Stimulated activated memory B cell treated with anti-CD40 and anti-IgM and Interleukin-4, amounts not matched to agents 10 μg/mL and 1 μg/mL and 100 μg/mL, for 72 hours (primary cell): ENCODE data around the gene NLN.
"Not testable (repeated sequence)": the region's sequence is repeated elsewhere in the genome, so short reads cannot be mapped to it uniquely, and the experiment has no call there.

Experiments
- ATAC-seq: fragments of 150-1000 bp; cut with Tn5 transposase; 2 replicates; pipeline ENCODE4 v1.10.0; 2021
- H3K27ac Mint-ChIP-seq: one replicate; pipeline ENCODE4 v1.8.0; 2022; ENCODE audit warnings: mild to moderate bottlenecking, mixed read lengths
- H3K27me3 Mint-ChIP-seq: one replicate; pipeline ENCODE4 v1.8.0; 2022; ENCODE audit warnings: mixed read lengths
- H3K36me3 Mint-ChIP-seq: one replicate; pipeline ENCODE4 v1.8.0; 2022; ENCODE audit warnings: mixed read lengths
- H3K4me1 Mint-ChIP-seq: one replicate; pipeline ENCODE4 v1.8.0; 2022; ENCODE audit warnings: mixed read lengths
- H3K4me3 Mint-ChIP-seq: one replicate; pipeline ENCODE4 v1.8.0; 2022; ENCODE audit warnings: mild to moderate bottlenecking, moderate library complexity, mixed read lengths
- H3K9me3 Mint-ChIP-seq: one replicate; pipeline ENCODE4 v1.8.0; 2022; ENCODE audit warnings: mixed read lengths

Gene NLN

DNA sequence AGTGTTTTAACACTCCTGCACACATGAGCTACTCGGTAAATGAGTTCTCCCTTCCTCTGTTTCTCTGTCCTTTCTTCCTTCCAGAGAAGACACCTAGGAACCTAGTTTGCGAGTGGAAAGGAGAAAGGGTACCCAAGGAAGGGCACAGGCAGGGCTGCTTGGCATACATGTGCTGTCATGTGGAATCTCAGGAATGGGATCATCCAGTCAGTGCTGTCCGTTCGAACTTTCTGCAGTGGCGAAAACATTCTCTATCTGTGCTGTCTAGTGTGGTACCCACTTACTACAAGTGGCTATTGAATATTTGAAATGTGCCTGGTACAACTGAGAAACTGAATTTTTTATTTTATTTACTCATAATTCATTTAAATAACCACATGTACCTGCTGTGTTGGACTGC lies 28.0 kb downstream of the NLN start:
- no peak overlapping the region for H3K4me3 Mint-ChIP-seq
- no peaks in the 10 kb centered on the region for H3K4me1 Mint-ChIP-seq
- H3K27ac Mint-ChIP-seq: no peak overlapping the region
- peaks cover 14% of the 10 kb centered on the region for H3K36me3 Mint-ChIP-seq
- ATAC-seq: no peak
- H3K27me3 Mint-ChIP-seq: no peaks in the 10 kb centered on the region
- H3K9me3 Mint-ChIP-seq: peaks cover 4% of the 10 kb centered on the region

DNA sequence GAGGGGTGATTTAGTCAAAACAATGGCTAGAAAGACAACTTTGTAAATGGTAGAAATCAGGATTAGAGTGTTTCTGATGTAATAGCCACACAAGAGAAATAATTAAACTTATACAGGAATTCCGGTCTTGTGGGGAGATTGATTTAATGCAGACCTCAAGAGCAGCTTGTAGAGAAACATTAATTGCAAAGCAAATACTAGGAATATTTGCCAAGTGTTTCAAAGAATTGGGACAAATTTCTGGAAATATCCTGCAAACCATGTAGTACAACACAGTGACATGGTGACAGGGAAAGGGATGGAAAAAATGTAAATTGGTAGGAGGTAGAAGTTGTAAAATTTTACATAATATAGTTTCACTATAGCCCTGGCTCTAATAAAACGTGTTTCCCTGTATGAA lies 28.9 kb downstream of the NLN start:
- H3K27me3 Mint-ChIP-seq: no peaks in the 10 kb centered on the region
- no peak for ATAC-seq
- no peaks in the 10 kb centered on the region for H3K4me1 Mint-ChIP-seq
- H3K36me3 Mint-ChIP-seq: peaks cover 14% of the 10 kb centered on the region
- no peak overlapping the region for H3K4me3 Mint-ChIP-seq
- peaks cover 4% of the 10 kb centered on the region for H3K9me3 Mint-ChIP-seq
- H3K27ac Mint-ChIP-seq: no peak overlapping the region

DNA sequence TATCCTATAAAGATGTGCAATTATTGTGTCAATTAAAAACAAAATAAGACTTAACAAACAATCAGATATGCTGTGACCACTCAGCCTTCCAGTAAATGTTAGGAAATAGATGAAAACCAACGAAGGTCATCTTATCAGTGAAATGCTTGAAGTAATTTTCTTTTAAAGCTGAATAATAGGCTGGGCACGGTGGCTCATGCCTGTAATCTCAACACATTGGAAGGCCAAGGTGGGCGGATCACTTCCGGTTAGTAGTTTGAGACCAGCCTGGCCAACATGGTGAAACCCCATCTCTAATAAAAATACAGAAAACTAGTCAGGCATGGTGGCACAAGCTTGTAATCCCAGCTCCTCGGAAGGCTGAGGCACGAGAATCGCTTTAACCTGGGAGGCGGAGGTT lies 31.2 kb downstream of the NLN start:
- Mint-ChIP-seq H3K27me3 (no peaks in the 10 kb centered on the region), H3K36me3 (peaks cover 9% of the 10 kb centered on the region), H3K9me3 (peaks cover under 1% of the 10 kb centered on the region), H3K4me3 (no peak overlapping the region), H3K4me1 (no peaks in the 10 kb centered on the region), H3K27ac (no peak overlapping the region)
- ATAC-seq: no peak

DNA sequence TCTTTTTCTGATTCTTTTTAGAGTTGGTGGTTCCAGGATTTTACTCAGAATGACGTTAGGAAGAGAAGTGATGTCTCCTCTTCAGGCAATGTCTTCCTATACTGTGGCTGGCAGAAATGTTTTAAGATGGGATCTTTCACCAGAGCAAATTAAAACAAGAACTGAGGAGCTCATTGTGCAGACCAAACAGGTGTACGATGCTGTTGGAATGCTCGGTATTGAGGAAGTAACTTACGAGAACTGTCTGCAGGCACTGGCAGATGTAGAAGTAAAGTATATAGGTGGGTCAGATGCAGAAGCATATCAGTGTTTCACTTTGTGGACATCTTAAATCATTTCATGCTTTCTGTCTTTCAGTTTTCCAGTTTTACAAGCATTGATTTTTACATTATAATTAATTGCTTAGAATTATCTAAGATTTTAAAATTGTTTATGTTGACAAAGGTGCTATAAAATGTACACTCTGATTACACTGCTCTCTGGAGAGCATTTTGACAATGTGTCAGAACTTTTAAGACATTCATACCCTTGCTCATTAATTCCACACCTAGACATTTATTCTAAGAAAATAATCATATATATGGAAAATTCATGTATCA lies 36.6 kb downstream of the NLN start:
- H3K4me3 Mint-ChIP-seq: no peak overlapping the region
- no peaks in the 10 kb centered on the region for H3K27me3 Mint-ChIP-seq
- H3K4me1 Mint-ChIP-seq: no peaks in the 10 kb centered on the region
- ATAC-seq: no peak
- no peaks in the 10 kb centered on the region for H3K9me3 Mint-ChIP-seq
- peaks cover 24% of the 10 kb centered on the region for H3K36me3 Mint-ChIP-seq
- no peak overlapping the region for H3K27ac Mint-ChIP-seq

DNA sequence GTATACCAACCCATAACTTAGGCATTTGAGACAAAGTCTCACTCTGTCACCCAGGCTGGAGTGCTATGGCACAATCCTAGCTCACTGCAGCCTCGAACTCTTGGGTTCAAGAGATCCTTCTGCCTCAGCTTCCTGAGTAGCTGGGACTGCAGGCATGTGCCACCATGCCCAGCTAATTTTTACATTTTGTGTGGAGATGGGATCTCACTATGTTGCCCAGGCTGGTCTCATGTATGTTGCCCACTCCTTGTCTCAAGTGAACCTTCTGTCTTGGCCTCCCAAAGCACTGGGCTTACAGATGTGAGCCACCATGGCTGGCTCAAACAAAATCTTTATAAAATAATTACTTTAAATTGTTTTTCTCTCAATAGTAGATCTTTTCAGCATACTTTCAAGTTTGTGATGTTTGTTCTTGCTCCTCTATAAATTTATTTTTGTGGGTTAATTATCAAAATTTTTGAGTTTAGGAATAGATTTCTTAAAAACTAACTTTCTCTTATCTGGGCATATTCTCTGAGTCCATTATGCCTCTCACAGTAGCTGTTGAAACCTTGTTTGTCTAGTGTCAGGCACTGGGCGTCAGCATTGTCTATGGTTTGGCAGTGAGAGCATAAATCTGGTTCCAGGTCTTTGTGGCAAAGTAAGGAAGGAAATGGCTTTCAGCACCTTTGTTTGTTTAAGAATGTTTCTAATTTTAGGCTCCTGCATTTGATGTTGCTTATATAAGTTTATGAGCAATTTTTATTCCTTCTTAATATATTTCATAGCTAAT lies 38.7 kb downstream of the NLN start:
- Mint-ChIP-seq H3K27me3 (no peaks in the 10 kb centered on the region), H3K9me3 (no peaks in the 10 kb centered on the region), H3K36me3 (peaks cover 24% of the 10 kb centered on the region), H3K4me1 (no peaks in the 10 kb centered on the region), H3K4me3 (no peak overlapping the region), H3K27ac (no peak overlapping the region)
- no peak for ATAC-seq

DNA sequence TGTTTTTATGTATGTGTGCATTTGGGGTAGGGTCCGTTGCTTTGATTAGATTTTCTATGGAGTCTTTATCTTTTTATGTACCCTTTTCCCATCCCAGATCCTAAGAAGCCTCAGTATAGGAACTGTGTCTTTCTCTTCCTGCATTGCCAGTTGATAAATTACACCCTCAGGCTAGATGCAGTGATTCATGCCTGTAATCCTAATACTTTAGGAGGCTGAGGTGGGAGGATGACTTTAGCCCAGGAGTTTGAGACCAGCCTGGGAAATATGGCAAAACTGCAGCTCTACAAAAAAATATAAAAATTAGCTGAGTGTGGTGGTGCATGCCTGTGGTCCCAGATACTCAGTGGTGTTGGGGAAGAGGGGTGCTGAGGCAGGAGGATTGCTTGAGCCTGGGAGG lies 40.2 kb downstream of the NLN start:
- no peaks in the 10 kb centered on the region for H3K27me3 Mint-ChIP-seq
- H3K4me3 Mint-ChIP-seq: no peak overlapping the region
- no peaks in the 10 kb centered on the region for H3K9me3 Mint-ChIP-seq
- no peak overlapping the region for H3K27ac Mint-ChIP-seq
- peaks cover 39% of the 10 kb centered on the region for H3K36me3 Mint-ChIP-seq
- no peaks in the 10 kb centered on the region for H3K4me1 Mint-ChIP-seq
- ATAC-seq: no peak

DNA sequence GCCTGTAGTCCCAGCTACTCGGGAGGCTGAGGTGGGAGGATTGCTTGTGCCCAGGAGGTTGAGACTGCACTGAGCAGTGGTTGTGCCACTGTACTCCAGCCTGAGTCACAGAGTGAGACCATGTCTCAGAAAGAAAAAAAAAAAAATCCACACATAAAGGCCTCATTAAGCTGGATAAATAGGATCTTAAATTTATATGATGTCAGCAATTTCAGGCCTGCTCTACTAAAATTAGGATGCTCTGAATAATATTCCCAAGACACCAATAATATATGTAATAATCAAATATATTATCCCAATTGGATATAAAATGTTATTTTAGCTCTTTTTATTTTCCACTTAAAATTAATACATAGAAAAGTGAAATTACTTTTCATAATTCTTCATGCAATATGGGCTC lies 43.6 kb downstream of the NLN start:
- peaks cover 4% of the 10 kb centered on the region for H3K9me3 Mint-ChIP-seq
- H3K27me3 Mint-ChIP-seq: no peaks in the 10 kb centered on the region
- H3K36me3 Mint-ChIP-seq: peaks cover 40% of the 10 kb centered on the region
- no peak overlapping the region for H3K4me3 Mint-ChIP-seq
- ATAC-seq: no peak
- no peaks in the 10 kb centered on the region for H3K4me1 Mint-ChIP-seq
- H3K27ac Mint-ChIP-seq: no peak overlapping the region

DNA sequence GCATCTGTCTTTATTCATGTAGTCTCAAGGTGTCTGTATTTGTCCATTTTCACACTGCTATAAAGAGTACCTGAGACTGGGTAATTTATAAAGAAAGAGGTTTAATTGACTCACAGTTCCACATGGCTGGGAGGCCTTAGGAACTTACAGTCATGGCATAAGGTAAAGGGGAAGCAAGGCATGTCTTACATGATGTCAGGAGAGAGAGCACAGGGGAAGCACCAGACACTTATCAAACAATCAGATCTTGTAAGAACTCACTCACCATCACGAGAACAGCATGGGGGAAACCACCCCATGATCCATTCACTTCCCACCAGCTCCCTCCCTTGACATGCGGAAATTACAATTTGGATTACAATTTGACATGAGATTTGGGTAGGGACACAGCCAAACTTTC lies 44.2 kb downstream of the NLN start:
- no peak for ATAC-seq
- Mint-ChIP-seq H3K36me3 (peaks cover 40% of the 10 kb centered on the region), H3K4me1 (no peaks in the 10 kb centered on the region), H3K27me3 (no peaks in the 10 kb centered on the region), H3K27ac (no peak overlapping the region), H3K9me3 (peaks cover 4% of the 10 kb centered on the region), H3K4me3 (no peak overlapping the region)

DNA sequence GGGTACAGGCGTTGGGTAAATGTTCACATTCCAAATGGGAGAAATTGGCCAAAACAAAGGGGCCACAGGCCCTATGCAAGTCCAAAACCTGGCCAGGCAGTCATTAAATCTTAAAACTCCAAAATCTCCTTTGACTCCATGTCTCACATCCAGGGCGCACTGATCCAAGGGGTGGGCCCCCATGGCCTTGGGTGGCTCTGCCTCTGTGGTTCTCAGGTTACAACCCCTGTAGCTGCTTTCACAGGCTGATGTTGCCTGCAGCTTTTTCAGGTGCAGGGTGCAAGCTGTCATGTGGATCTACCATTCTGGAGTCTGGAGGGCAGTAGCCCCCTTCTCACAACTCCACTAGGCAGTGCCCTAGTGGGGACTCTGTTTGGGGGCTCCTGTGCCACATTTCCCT lies 44.8 kb downstream of the NLN start:
- Mint-ChIP-seq H3K9me3 (peaks cover 4% of the 10 kb centered on the region), H3K4me1 (no peaks in the 10 kb centered on the region), H3K27ac (no peak overlapping the region), H3K4me3 (no peak overlapping the region), H3K36me3 (peaks cover 40% of the 10 kb centered on the region), H3K27me3 (no peaks in the 10 kb centered on the region)
- ATAC-seq: no peak

DNA sequence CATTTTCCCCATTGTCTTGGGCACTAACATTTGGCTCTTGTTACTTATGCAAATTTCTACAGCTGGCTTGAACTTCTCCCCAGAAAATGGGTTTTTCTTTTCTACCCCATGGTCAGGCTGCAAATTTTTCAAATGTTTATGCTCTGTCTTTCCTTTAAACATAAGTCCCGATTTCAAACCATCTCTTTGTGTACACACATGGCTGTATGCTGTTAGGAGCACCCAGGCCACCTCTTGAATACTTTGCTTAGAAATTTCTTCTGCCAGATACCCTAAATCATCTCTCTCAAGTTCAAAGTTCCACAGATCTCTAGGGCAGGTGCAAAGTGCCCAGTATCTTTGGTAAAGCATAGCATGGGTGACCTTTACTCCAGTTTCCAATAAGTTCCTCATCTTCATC lies 45.6 kb downstream of the NLN start:
- H3K36me3 Mint-ChIP-seq: peaks cover 40% of the 10 kb centered on the region
- no peak for ATAC-seq
- H3K9me3 Mint-ChIP-seq: peaks cover 4% of the 10 kb centered on the region
- no peaks in the 10 kb centered on the region for H3K4me1 Mint-ChIP-seq
- H3K27me3 Mint-ChIP-seq: no peaks in the 10 kb centered on the region
- H3K27ac Mint-ChIP-seq: no peak overlapping the region
- no peak overlapping the region for H3K4me3 Mint-ChIP-seq

DNA sequence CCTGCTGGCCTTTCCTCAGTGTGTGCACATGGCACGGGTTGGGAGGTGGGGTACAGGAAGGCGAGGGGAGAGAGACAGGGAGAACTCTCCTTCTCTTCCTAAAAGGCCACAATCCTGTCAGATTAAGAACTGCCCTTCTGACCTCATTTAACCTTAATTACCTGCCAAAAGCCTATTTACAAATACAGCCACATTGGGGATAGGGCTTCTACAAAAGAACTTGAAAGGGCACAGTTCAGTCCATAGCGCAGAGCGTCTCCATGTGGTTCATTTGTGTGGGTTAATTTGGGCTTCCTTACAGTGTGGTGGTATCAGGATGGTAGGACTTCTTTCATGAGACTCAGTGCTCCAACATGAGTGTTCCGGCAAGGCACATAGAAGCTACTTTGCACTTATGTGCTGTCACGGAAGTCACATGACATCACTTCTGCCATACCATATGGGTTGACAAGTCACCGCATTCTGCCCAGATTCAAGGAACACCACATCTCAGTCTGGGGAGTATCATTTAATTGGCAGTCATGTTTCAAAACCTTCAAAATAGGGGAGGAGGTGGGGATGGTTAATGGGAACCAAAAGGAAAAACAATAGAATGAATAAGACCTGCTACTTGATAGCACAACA lies 46.8 kb downstream of the NLN start:
- Mint-ChIP-seq H3K27me3 (no peaks in the 10 kb centered on the region), H3K27ac (no peak overlapping the region), H3K9me3 (peaks cover 4% of the 10 kb centered on the region), H3K36me3 (peaks cover 31% of the 10 kb centered on the region), H3K4me3 (no peak overlapping the region), H3K4me1 (no peaks in the 10 kb centered on the region)
- no peak for ATAC-seq

DNA sequence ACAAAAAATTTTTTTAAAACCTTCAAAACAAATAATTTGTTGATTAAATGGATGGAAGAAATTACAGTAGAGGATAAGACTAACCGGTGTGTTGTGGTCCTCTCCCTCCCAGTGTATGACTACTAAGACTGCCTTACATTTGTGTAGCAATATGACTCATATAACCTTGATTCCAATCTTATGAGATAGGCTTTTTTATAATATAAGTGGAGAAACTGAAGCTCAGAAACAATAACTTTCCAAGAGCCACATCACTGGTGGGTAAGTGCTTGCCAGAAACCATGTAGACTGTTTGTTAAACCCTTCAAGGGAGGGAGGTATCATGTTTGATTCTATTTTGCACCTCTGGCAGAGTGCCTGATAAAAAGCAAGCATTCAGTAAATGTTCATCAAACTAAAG lies 47.5 kb downstream of the NLN start:
- Mint-ChIP-seq H3K27ac (no peak overlapping the region), H3K4me1 (no peaks in the 10 kb centered on the region), H3K36me3 (peaks cover 31% of the 10 kb centered on the region), H3K4me3 (no peak overlapping the region), H3K27me3 (no peaks in the 10 kb centered on the region), H3K9me3 (peaks cover 4% of the 10 kb centered on the region)
- no peak for ATAC-seq

DNA sequence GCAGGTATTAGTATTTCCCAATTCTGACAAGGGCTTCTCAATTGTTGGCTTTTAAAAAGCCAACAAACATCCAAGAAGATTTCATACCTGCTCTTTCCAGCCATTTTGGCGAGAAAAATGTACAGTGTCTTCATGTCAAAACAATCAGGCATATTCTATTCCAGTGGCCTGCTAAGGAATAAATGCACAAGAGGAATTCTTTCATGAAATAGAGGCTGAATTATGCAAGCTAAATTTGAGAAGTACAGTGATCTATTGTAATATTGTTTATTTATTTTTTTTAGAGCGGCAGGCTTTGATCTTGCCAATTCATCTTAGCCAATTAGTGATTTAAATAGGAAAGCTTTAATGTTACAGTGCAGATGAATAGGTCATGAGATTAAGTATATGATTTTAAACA lies 49.3 kb downstream of the NLN start:
- Mint-ChIP-seq H3K27ac (no peak overlapping the region), H3K36me3 (peaks cover 27% of the 10 kb centered on the region), H3K27me3 (no peaks in the 10 kb centered on the region)

DNA sequence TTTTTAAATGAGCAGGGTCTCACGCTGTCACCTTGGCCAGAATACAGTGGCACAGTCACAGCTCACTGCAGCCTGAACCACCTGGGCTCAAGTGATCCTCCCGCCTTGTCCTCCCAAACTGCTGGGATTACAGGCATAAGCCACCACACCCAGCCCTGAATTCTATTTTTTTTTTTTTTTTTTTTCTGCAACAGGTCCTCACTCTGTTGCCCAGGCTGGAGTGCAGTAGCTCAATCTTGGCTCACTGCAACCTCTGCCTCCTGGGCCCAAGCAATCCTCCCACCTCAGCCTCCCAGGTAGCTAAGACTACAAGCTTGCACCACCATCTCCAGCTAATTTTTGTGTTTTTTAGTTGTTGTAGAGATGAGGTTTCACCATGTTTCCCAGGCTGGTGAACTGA lies 51.0 kb downstream of the NLN start:
- not testable (repeated sequence) for H3K9me3 Mint-ChIP-seq, H3K27ac Mint-ChIP-seq, H3K27me3 Mint-ChIP-seq, H3K4me1 Mint-ChIP-seq, H3K4me3 Mint-ChIP-seq, ATAC-seq
- H3K36me3 Mint-ChIP-seq: peaks cover 12% of the 10 kb centered on the region

More for the DNA sequence above, 49.3 kb downstream of the NLN start:
- Mint-ChIP-seq H3K4me3 (no peak overlapping the region), H3K4me1 (no peaks in the 10 kb centered on the region), H3K9me3 (peaks cover 4% of the 10 kb centered on the region)
- ATAC-seq: no peak

DNA sequence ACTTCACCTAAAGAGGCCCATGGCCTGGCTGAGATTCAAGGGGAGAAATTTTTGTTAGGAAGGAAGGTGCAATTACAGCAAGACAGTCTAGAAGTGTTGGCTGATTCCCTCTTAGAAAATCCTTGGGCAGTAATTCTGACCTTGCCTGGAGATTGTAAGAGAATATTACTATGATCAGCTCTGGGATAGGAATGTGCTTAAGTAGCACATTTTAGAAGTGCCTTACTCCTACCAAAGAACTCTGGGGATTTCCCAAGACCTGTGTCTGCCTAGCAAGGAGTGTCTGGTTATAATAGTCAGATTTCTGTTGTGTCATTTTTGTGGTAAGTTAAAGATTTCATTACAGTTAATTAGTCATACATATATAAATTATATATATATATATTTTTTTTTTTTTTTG lies 52.3 kb downstream of the NLN start:
- H3K27ac Mint-ChIP-seq: no peak overlapping the region
- no peak overlapping the region for H3K4me3 Mint-ChIP-seq
- no peaks in the 10 kb centered on the region for H3K27me3 Mint-ChIP-seq
- no peaks in the 10 kb centered on the region for H3K9me3 Mint-ChIP-seq
- ATAC-seq: no peak
- peaks cover 8% of the 10 kb centered on the region for H3K4me1 Mint-ChIP-seq
- H3K36me3 Mint-ChIP-seq: peaks cover 16% of the 10 kb centered on the region

DNA sequence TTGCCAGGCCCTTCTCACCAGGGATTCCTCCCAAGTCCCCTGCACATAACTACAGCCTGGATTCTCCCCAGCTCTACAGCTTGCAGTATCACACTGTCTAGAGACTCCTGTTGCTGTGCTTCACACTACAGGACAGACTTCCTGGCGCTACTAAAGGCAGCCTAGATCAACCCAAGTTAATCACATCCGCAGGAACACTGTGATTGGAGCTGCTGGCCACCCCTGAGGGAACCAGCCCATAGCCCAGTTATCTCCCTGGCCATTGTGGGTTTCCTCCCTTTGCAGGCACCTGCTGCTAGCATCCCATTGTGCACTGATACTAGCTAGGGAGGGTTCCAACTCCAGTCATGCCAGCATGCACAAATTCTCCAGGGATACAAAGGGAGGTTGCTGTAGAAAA lies 53.5 kb downstream of the NLN start:
- Mint-ChIP-seq H3K9me3 (no peaks in the 10 kb centered on the region), H3K27ac (no peak overlapping the region), H3K4me3 (no peak overlapping the region), H3K27me3 (no peaks in the 10 kb centered on the region), H3K36me3 (peaks cover 24% of the 10 kb centered on the region), H3K4me1 (peaks cover 14% of the 10 kb centered on the region)
- ATAC-seq: no peak
